Stimulated activated naive CD8-positive, alpha-beta T cell treated with anti-CD3 and anti-CD28 coated beads, Interleukin-15, Interleukin-2, amounts not matched to agents 100 ng/mL and 50 ng/mL, for 24 hours (primary cell): ENCODE results near the gene DGKH.
"Not testable (repeated sequence)": the region's sequence is repeated elsewhere in the genome, so short reads cannot be mapped to it uniquely, and the experiment has no call there.

Experiments used
- H3K27ac Mint-ChIP-seq: one replicate; pipeline ENCODE4 v1.8.0; 2021; ENCODE audit warnings: mild to moderate bottlenecking, mixed read lengths
- H3K27me3 Mint-ChIP-seq: one replicate; pipeline ENCODE4 v1.8.0; 2021; ENCODE audit warnings: mixed read lengths
- H3K36me3 Mint-ChIP-seq: one replicate; pipeline ENCODE4 v1.8.0; 2021; ENCODE audit warnings: low read depth, mixed read lengths
- H3K4me1 Mint-ChIP-seq: one replicate; pipeline ENCODE4 v1.8.0; 2021; ENCODE audit warnings: low read depth, mixed read lengths
- H3K4me3 Mint-ChIP-seq: one replicate; pipeline ENCODE4 v1.8.0; 2021; ENCODE audit warnings: mild to moderate bottlenecking, mixed read lengths
- H3K9me3 Mint-ChIP-seq: one replicate; pipeline ENCODE4 v1.8.0; 2021; ENCODE audit warnings: mixed read lengths

Gene DGKH

DNA sequence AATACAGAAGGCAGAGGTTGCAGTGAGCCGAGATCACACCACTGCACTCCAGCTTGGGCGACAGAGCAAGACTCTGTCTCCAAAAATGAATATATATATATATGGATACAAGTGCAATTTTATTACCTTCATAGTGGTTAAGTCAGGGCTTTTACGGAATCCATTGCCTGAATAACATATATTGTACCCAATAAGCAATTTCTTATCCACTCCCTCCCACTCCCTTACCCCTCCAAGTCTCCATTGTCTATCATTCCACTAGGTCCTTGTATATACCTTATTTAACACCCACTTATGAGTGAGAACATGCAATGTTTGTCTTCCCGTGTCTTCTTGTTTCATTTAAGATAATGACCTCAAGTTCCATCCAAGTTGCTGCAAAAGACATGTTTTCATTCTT lies 175.2 kb downstream of the DGKH start:
- H3K4me3 Mint-ChIP-seq, result no peak overlapping the region
- H3K9me3 Mint-ChIP-seq, result no peaks in the 10 kb centered on the region
- H3K27me3 Mint-ChIP-seq, result no peaks in the 10 kb centered on the region
- H3K27ac Mint-ChIP-seq, result no peak overlapping the region
- no peaks in the 10 kb centered on the region for H3K4me1 Mint-ChIP-seq
- H3K36me3 Mint-ChIP-seq, result peaks cover 45% of the 10 kb centered on the region

DNA sequence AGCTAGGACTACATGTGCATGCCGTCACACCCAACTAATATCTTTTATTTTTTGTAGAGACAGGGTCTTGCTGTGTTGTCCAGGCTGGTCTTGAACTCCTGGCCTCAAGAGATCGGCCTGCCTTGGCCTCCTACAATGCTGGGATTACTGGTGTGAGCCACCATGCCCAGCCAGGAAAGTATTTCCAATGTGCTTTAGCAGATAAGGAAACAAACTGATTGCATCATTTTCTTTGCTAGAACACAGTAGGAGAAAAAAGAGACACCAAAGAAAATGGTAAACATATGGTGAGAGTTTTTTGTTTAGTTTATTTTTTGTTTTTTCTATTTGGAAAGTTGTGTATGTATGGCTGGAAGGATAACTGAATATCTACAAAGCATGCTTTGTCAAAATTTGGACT lies 176.6 kb downstream of the DGKH start:
- H3K4me3 Mint-ChIP-seq, result no peak overlapping the region
- H3K27me3 Mint-ChIP-seq, result no peaks in the 10 kb centered on the region
- no peaks in the 10 kb centered on the region for H3K4me1 Mint-ChIP-seq
- no peaks in the 10 kb centered on the region for H3K9me3 Mint-ChIP-seq
- no peak overlapping the region for H3K27ac Mint-ChIP-seq
- peaks cover 38% of the 10 kb centered on the region for H3K36me3 Mint-ChIP-seq

DNA sequence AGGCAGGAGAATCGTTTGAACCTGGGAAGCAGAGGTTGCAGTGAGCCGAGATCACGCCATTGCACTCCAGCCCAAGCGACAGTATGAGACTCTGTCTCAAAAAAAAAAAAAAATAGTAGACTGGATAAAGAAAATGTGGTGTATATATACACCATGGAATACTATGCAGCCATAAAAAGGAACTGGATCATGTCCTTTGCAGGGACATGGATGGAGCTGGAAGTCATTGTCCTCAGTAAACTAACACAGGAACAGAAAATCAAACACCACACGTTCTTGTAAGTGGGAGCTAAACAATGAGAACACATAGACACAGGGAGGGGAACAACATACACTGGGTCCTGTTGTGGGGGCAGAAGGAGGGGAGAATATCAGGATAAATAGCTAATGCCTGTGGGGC lies 178.3 kb downstream of the DGKH start:
- not testable (repeated sequence) for H3K4me3 Mint-ChIP-seq, H3K27me3 Mint-ChIP-seq, H3K9me3 Mint-ChIP-seq, H3K4me1 Mint-ChIP-seq, H3K27ac Mint-ChIP-seq
- peaks cover 25% of the 10 kb centered on the region for H3K36me3 Mint-ChIP-seq

DNA sequence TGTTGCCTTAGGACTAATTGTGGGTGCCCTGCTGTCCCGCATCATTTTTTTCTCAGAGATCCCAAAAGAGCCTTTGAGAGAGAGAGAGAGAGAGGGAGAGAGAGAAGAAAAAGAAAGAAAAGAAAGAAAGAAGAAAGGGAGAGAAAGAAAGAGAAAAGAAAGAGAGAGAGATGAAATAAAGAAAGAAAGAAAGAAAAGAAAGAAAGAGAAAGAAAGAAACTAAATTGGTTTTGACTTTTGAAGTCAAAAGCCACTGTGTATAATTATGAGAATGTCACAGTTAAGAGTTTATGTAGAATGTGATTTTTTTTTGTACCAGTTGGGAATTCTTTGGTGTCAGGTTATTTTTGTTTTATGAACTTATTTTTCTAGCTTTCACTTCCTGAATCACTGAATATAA lies 180.1 kb downstream of the DGKH start:
- H3K9me3 Mint-ChIP-seq, result no peaks in the 10 kb centered on the region
- no peak overlapping the region for H3K27ac Mint-ChIP-seq

DNA sequence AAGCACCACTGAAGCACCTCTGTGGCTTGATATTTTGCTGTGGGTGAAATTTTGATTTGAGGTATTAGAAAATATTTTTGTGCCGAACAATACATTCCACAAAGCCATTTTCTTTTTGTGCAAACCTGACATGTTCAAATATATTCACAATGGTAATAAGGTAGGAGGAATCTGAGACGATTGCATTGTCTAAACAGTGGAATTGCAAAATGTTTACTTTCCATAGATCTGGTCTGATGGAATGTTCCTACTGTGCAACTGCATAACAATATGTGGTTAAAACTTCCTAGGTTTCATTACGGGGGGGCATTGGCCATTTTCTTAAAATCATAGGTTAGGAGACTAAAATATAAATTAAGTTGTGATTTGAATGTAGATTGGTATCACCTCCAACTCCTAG lies 180.8 kb downstream of the DGKH start:
- no peaks in the 10 kb centered on the region for H3K4me1 Mint-ChIP-seq
- no peak overlapping the region for H3K27ac Mint-ChIP-seq
- no peaks in the 10 kb centered on the region for H3K9me3 Mint-ChIP-seq
- no peaks in the 10 kb centered on the region for H3K27me3 Mint-ChIP-seq
- H3K4me3 Mint-ChIP-seq, result no peak overlapping the region
- peaks cover 18% of the 10 kb centered on the region for H3K36me3 Mint-ChIP-seq

More for the DNA sequence above, 180.1 kb downstream of the DGKH start:
- Mint-ChIP-seq H3K4me3 (no peak overlapping the region), H3K36me3 (peaks cover 25% of the 10 kb centered on the region), H3K4me1 (no peaks in the 10 kb centered on the region), H3K27me3 (no peaks in the 10 kb centered on the region)

DNA sequence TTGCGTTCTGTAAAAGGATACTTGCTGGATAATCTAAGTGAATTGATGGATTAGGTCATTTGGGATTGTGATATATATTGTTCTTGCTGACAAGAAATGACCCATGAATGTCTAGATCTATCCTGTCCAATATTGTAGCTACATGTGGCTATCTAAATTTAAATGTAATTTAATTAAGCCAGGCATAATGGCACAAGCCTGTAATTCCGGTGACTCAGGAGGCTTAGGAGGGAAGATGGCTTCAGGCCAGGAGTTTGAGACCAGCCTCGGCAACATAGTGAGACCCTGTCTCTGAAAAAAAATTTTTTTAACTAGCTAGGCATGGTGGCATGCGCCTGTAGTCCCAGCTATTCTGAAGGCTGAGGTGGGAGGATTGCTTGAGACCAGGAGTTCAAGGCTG lies 184.2 kb downstream of the DGKH start:
- no peaks in the 10 kb centered on the region for H3K36me3 Mint-ChIP-seq
- H3K9me3 Mint-ChIP-seq, result no peaks in the 10 kb centered on the region
- H3K4me3 Mint-ChIP-seq, result no peak overlapping the region
- no peaks in the 10 kb centered on the region for H3K4me1 Mint-ChIP-seq
- H3K27ac Mint-ChIP-seq, result no peak overlapping the region
- H3K27me3 Mint-ChIP-seq, result no peaks in the 10 kb centered on the region

DNA sequence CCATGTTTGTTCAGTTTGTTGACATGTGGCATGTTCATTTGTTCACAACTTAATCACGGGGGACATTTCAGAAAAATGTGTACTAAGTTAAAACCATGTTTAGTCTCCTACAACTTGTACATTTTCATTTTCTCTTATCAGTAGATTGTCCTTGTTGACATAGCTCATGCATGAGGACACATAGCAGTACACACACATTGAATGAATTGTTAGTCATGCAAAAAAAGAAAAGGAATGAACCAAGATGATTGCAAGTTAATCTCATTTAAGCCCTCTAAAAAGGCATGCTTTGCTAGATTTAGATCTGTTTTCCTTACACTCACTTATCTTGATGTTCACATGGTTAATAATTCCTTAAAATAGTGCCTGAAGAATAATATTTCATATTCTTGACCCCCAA lies 185.3 kb downstream of the DGKH start:
- Mint-ChIP-seq H3K4me3 (no peak overlapping the region), H3K27me3 (no peaks in the 10 kb centered on the region), H3K9me3 (no peaks in the 10 kb centered on the region), H3K36me3 (no peaks in the 10 kb centered on the region), H3K4me1 (no peaks in the 10 kb centered on the region), H3K27ac (no peak overlapping the region)

DNA sequence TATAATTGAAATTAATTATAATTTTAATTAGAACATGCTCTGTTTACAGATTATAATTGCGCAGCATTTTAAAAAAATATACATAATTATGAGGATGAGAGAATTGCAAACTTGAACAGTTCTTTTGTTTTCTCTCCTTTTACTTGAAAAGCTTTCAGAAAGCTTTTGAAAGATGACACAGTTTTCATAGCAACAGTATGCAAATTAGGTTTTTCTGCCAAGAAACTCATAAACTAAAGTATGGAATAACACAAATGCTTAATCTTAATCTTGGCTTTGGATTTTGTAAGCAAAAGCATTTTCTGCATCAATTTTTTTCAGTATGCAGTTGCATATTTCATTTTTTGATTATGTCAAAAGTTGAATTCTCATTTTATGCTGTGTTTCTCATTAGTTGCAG lies 190.7 kb downstream of the DGKH start:
- Mint-ChIP-seq H3K4me1 (no peaks in the 10 kb centered on the region), H3K9me3 (no peaks in the 10 kb centered on the region), H3K27me3 (no peaks in the 10 kb centered on the region), H3K27ac (no peak overlapping the region), H3K36me3 (no peaks in the 10 kb centered on the region), H3K4me3 (no peak overlapping the region)

DNA sequence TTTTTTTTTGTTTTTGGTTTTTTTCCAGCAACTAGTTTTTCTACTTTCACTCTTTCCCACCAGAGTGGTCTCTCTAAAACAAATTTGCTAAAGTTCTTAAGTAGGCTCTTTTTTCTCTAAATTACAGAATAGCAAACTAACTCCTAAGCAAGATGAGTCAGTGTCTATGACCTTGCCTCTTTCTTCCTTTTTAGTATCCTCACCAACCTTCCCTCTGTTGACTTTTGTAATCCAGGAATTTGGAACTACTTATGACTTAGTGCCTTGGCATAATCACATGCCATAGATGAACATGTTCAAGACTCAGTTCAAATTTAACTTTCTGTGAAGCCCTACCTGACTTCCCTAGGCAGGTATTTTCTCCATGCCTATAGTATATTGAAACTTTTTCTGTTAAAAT lies 191.2 kb downstream of the DGKH start:
- H3K4me3 Mint-ChIP-seq, result no peak overlapping the region
- no peaks in the 10 kb centered on the region for H3K9me3 Mint-ChIP-seq
- no peaks in the 10 kb centered on the region for H3K36me3 Mint-ChIP-seq
- H3K27me3 Mint-ChIP-seq, result no peaks in the 10 kb centered on the region
- no peaks in the 10 kb centered on the region for H3K4me1 Mint-ChIP-seq
- no peak overlapping the region for H3K27ac Mint-ChIP-seq

DNA sequence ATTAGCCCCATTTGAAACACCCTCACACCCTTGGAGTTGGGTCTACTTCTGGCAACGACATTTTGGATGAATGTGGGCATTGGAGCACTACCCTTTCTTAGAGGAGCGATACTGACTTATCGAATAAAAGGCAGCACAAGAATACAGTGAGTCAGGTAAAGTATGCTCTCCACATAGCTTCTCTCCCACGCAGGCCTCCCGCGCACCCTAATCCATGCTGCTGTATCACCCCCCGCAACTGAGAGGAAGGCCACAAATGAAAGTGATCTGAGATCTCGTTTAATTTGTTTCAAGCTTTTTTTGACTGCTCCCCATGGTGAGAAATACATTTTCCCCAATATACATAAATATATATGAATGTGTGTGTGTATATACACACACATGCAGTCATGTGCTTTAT lies 198.1 kb downstream of the DGKH start:
- H3K27me3 Mint-ChIP-seq, result peaks cover 3% of the 10 kb centered on the region

DNA sequence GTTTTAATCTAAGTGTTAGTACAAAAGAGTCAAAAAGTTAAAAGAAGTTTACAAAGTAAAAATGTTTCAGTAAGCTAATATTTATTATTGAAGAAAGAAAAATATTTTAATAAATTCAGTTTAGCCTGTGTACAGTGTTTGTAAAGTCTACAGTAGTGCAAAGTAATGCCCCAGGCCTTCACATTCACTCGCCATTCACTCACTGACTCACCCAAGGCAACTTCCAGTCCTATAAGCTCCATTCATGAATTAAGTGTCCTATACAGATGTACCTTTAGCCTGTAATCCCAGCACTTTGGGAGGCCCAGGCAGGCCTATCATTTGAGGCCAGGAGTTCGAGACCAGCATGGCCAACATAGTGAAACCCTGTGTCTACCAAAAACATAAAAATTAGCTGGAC lies 199.4 kb downstream of the DGKH start:
- Mint-ChIP-seq H3K9me3 (no peaks in the 10 kb centered on the region), H3K36me3 (no peaks in the 10 kb centered on the region), H3K4me3 (no peak overlapping the region), H3K4me1 (no peaks in the 10 kb centered on the region), H3K27me3 (peaks cover 4% of the 10 kb centered on the region), H3K27ac (no peak overlapping the region)

More for the DNA sequence above, 198.1 kb downstream of the DGKH start:
- Mint-ChIP-seq H3K4me3 (no peak overlapping the region), H3K4me1 (no peaks in the 10 kb centered on the region), H3K9me3 (no peaks in the 10 kb centered on the region), H3K27ac (no peak overlapping the region), H3K36me3 (no peaks in the 10 kb centered on the region)

DNA sequence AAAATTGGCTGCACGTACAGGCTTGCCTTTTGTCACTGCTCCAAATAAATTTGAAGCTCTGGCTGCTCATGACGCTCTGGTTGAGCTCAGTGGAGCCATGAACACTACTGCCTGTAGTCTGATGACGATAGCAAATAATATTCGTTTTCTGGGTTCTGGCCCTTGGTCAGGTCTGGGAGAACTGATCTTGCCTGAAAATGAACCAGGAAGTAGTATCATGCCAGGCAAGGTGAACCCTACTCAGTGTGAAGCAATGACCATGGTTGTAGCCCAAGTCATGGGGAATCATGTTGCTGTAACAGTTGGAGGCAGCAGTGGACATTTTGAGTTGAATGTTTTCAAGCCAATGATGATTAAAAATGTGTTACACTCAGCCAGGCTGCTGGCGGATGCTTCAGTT lies 207.4 kb downstream of the DGKH start:
- H3K27ac Mint-ChIP-seq, result no peak overlapping the region

DNA sequence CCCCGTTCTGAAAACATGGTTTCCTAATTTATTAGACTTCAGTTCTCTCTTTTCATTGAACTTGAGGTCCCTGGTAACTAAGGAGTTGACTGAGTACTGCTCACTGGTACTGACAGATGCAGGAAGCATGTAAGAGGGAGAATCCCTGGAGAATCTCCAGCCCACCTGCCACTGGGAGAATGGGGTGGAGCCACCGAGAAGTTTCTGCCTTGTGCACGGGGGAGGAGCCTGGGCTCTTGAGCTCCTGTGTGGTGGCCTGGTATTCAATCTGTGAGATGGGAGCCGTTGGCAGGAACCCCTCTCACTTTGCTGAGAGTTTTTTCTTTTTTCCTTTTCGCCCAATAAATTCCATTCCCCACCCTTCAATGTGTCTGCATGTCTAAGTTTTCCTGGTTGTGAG lies 210.3 kb downstream of the DGKH start:
- H3K4me3 Mint-ChIP-seq, result no peak overlapping the region
- H3K27me3 Mint-ChIP-seq, result peaks cover 3% of the 10 kb centered on the region
- no peaks in the 10 kb centered on the region for H3K4me1 Mint-ChIP-seq
- H3K9me3 Mint-ChIP-seq, result peaks cover 4% of the 10 kb centered on the region
- no peaks in the 10 kb centered on the region for H3K36me3 Mint-ChIP-seq
- H3K27ac Mint-ChIP-seq, result no peak overlapping the region

More for the DNA sequence above, 207.4 kb downstream of the DGKH start:
- Mint-ChIP-seq H3K4me3 (no peak overlapping the region), H3K27me3 (peaks cover 4% of the 10 kb centered on the region), H3K9me3 (no peaks in the 10 kb centered on the region), H3K4me1 (no peaks in the 10 kb centered on the region), H3K36me3 (no peaks in the 10 kb centered on the region)

DNA sequence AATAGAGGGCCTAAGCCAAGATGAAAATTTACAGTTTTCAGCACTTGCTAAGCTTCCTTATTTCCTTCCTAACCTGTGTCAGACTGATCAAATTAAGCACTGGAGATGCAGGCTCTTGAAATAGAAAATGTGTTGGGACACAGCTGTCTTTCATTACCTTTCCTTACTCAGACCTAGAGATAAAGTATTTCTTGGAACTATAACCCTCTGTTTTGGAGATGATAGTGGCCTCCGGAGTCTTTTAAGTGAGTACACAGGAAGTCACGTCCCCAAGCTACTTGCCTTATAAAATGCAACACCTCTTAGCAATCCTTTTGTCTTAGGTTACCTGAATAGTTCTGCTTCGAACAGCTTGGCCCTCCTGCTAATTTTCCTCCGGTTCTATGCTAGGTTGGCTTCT lies 211.1 kb downstream of the DGKH start:
- H3K4me1 Mint-ChIP-seq, result no peaks in the 10 kb centered on the region
- no peak overlapping the region for H3K4me3 Mint-ChIP-seq

DNA sequence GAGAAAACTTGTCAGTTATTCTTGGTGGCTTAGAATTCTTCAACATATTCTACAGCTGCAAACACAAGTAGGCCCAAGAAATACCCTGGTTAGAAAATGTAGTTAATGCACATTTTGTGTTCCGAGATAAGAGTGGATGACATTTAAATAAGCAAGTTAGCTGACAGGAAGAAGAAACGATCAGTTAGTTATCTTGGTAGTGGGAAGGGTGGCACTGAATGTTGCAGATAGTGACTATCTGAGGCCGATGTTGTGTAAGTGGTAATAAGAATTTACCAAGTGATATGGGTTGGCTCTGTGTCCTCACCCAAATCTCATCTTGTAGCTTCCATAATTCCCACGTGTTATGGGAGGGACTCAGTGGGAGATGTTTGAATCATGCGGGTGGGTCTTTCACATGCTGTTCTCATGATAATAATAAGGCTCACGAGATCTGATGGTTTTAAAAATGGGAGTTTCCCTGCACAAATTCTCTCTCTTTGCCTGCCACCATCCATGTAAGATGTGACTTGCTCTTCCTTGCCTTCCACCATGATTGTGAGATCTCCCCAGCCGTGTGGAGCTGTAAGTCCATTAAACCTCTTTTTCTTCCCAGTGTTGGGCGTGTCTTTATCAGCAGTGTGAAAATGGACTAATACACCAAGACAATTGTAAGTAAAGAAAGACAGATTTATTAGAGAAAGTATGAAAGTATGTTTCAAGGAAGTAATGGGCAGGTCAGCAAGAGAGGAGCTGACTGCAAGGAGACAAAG lies 212.6 kb downstream of the DGKH start:
- Mint-ChIP-seq H3K27ac (no peak overlapping the region), H3K4me1 (no peaks in the 10 kb centered on the region), H3K36me3 (no peaks in the 10 kb centered on the region), H3K4me3 (no peak overlapping the region), H3K9me3 (peaks cover 4% of the 10 kb centered on the region), H3K27me3 (peaks cover 3% of the 10 kb centered on the region)

More for the DNA sequence above, 211.1 kb downstream of the DGKH start:
- H3K36me3 Mint-ChIP-seq, result no peaks in the 10 kb centered on the region
- H3K27me3 Mint-ChIP-seq, result peaks cover 3% of the 10 kb centered on the region
- H3K27ac Mint-ChIP-seq, result no peak overlapping the region
- peaks cover 4% of the 10 kb centered on the region for H3K9me3 Mint-ChIP-seq

DNA sequence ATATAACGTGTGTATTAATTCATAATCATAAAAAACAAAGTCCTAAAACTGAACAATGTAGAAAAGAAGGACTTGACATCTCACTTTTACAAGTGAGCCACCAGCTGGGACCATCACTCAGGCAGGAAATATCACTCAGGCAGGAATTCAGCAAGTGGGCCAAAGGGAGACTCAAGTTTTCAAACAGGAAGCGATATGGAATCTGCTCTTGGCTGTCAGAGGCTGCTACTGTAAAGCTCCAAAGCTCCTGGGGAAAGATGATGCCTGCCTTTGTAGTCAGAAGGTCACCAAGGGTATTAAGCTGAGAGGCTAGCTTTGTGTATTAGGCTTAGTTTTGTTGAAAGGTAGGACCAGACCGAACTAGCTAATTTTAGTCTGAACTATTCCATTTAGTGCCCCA lies 218.0 kb downstream of the DGKH start:
- Mint-ChIP-seq H3K27me3 (peaks cover under 1% of the 10 kb centered on the region), H3K4me1 (peaks cover 20% of the 10 kb centered on the region), H3K36me3 (peaks cover 9% of the 10 kb centered on the region), H3K27ac (no peak overlapping the region), H3K4me3 (no peak overlapping the region), H3K9me3 (peaks cover 10% of the 10 kb centered on the region)
